NCI-H82 (cell line): ENCODE results near the gene BCAR3.

Experiments
- DNase-seq: peaks from one replicate; lab custom pipeline; 2025; lab: John Stamatoyannopoulos, UW

The BCAR3 gene

DNA sequence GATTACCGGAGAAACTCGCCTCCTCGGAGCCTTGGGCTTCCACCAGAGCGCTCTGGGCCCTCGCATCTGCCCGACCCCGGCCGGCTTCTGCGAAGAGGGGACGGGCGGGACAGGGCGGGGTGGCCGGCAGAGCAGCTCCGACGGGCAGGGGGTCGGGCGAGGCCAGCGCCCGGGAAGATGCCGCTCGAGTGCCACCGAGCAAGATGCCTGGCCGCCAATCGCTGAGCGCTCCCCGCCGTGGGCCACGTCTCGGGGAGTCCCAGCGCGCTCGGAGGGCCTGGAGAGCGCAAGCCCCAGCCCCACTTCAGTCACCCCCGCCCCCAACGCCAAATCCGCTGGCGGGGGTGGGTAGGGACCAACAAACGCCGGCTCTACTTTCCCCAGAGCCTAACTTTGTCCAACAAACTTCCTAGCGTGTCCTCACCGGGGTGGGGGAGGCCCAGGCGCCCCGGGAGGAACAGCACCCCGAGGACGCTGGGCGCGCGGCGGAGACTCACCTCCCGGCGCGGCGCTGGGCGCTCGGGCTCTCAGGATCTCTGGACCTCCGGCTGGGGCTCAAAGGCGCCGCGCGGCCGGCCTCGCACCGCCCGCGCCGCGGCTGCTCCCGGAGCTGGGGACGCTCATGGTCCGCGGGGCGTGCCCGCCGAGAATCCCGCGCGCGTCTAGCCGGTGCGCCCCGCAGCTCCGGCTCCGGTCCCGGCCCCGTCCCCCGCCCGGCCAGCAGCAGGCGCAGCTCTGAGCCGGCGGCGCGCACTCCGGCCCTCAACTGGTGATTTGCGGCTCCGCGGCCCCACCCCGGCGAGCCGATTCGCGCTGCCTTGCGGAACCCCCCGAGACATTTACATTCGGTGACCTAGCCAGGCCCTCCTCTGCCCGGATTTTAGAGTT lies at the start of gene BCAR3:
Gene BCAR3, minus strand, starts transcription at position 737 of the 888 bp plus-strand sequence. CDS start 6,907 bp downstream, outside the sequence.
- DNase-seq: peak; percentile 66

DNA sequence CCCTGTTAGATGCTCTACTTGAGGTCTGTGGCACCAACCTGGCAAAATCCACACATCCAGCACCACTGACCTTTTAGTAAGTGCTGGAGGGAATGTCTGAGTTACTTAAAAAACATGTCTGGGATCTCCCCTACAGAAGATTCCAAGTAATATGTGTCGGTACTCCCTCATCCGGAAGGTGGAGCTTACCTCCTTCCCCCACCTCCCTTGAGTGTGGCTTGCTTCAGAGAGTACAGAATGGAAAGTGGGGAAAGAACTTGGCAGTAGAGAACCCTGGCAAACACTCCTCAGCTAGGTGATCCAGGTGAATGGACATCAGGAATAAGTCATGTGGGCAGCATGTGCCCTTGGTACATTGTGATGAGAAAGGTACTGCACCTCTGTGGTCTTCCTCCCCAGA lies 49.0 kb upstream of the BCAR3 start:
- no peak for DNase-seq

DNA sequence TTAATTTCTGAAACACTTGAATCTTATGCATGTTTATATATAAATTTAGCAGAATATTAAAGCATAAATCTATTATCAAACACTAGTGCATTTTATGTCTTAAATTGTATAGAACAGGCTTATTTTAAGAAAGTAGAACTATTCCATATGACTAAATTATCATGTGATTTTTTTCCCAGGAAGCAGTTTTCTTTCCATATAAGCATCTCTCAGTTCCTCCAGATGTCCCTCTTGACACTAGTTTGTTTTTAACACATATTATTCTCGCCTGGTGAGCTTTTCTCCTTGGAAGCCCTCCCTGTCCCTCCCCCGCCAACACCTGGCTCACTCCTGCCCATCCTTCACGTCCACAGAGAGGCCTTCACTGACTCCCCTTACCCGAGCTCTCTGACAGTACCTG lies 48.3 kb upstream of the BCAR3 start:
- DNase-seq: no peak

DNA sequence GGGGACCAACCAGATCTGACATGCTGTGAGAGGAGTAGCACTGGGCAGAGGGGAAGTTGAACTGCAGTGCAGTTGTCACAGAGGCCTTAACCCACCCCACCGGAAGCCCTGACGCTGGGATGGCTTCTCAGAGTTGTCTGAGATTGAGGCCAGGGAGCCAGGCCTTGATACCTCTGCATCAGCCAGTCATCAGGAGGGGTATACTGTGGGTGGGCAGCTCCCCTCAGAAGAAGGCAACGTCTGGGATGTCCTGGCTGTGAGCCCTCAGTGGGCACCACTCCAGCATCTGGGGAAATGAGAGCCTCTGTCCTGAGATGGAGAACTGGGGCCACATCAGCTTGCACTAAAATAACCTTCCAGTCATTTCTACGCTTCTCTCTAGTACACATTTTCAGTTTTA lies 47.9 kb upstream of the BCAR3 start:
- no peak for DNase-seq

DNA sequence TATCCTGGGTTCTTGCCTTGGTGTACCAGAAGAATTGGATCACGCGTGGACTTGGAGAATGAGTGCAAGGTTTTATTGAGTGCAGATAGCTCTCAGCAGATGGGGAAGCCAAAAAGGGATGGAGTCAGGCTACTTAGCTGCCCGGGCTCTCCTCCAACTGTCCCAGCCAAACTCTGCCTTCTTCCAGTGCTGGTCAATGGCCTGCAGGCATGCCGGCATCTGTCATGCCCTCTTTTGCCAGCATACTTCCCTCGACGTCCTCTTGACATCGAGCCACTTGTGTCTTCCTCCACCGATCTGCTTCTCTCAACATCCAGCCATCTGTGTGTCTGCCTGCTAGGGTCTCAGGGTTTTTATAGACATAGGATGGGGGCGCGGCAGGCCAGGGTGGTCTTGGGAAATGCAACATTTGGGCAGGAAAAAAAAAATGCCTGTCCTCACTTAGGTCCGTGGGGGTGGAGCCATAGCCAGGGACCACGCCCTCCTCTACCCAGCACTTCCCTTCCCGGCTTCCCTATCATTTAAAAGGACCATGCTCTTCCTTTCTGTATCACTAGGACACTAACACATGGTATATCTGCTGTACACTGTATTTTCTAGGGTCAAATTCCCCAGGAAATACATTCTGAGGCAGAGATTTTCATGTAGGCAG lies 47.0 kb upstream of the BCAR3 start:
- no peak for DNase-seq

DNA sequence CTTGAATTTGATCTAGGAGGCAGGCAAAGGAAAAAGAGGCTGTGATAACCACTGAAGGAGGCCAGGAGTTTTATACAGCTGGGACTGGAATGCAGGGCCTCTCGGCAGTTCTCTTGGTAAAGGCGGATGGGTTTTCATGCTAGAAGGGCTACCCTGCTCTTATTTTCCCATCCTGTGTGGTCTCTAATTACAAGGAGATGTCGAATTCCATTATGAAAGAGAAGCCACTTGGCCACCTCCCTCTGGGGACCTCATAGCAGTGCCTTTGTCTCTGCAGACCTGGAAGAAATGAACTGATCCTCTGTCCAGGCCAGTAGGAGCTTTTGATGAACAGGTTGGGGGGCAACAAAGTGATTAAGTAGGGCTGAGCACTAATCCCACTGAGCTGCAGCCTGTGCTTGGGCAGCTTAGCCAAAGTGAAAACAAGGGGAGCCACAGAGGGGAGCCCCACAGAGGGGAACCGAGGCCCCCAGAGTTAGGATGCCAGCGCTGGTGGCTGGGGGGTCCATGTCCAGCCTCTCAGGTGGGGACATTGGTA lies 42.2 kb upstream of the BCAR3 start:
- DNase-seq: peak; percentile 89

DNA sequence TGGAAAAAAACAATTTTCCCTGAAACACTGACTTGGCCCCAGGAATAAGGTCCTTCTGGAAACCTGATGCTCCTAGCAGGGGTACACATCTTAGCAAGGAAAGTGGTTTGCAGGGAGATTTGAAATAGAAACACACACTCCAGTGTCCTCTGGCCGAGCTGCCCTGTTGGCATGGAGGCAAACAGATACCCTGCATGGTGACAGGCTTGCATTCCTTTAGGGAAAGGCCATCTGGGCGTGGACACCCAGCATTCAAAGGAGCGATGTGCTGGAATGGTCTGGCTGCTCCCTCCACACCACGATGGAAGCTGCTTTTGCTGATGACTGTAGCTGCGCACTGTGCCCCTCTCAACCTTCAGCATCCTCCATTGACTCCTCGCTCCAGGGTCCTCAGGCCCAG lies 41.5 kb upstream of the BCAR3 start:
- DNase-seq: no peak

DNA sequence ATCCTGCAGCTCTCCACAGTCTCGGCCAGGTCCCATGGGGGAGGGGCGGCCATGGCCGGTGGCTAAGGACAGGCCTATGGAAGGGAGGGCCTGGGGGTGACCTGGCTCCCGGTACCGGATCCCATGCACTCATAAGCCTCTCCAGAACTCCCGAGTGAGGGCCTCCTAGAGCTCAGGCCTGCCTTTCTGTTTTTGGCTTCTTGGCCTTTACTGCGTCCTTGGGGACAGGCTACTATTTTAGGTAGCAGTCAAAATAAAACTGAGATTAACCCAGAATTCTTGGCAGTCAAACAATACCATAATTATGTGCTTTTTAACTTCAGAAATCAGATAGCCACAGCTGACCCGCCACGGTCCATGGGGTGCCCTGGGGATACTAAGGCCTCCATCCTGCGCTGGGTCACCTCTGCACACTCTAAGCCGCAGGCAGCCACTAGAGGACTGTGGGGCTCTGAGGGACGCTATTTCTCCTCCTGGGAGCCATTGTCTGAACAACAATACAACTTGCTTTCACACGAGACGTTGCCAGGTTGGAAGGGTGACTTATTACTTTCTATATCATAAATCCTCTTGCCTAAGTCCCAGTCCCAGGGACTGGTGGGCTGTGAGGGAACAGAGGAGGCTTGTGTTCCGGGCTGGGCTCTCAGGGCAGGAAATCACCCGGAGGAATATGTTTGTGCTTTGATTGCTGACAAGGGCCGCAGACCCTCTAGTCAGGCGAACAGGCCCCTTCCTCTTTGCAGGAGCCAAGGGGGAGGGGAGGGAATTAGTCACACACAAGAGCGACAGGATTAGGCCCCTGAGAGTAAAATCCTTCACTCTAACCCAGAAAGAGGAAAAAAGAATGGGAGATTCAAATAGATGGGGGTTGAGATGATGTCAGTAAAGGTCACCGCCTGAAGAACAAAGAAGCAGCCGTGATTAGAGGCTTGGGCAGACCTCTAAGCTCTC lies 40.7 kb upstream of the BCAR3 start:
- DNase-seq: peak; percentile 73

DNA sequence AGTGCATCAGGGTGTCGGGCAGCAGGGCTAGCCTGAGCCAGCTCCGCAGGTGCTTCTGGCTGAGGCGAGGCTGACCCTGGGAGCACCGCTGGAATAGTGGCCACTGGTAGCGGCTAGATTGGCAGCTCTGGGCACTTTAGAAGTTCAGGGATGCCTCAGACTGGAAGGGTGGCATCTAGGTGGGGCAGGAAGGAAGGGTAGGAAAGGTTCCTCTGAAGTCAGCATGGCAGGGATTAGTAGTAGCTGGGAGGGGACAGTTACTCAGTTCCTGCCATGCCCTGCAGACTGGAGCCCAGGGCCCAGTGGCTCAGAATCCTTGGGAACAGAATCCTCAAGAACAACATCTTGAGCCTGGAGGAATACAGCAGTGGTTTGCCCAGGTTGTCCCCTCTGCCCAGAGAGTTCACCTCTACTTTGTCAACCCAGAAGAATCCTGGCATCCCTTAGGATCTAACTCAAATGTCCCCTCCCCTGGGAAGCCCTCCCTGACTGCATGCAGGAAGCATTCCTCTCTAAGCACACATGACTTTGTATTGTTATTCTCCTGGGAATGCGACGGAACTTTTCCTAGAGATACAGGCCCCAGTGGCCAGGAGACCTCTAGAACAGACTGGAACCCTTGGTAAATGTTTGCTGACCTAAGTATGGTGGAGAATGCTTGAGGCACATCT lies 39.5 kb upstream of the BCAR3 start:
- DNase-seq: no peak

DNA sequence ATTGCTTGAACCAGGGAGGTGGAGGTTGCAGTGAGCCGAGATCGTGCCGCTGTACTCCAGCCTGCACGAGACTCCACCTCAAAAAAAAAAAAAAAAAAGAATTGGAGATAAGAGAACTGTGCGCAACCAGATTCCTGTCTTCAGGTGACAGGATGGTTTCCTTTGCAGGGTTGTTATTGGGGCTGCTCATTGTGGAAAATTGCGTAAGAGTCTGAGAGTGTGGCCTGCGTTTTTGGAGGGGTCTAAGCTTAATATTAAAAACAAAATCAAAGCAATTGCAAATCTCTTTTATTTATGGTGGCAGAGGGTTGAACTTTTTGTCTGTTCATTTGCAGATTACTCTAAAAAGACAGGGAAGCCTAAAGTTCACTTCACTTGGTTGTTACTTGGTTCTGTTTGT lies 36.0 kb upstream of the BCAR3 start:
- no peak for DNase-seq

DNA sequence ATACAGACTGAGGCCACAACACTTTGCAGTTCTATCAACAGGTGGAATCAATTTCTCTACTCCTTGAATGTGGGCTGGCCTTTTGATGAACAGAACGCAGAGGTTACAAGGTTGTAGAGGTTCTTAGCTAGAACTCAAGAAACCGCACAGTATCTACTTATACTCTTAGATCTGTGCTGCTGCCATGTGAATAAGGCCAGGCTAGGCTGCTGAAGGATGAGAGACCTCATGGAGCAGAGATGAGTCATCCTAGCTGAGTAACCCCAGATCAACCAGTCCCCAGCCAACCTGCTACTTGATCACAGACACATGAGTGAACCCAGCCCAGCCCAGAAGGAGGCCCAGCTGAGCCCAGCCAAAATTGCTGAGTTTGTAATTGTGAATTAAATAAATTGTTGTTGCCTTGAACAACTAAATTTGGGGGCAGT lies 35.3 kb upstream of the BCAR3 start:
- DNase-seq: no peak

DNA sequence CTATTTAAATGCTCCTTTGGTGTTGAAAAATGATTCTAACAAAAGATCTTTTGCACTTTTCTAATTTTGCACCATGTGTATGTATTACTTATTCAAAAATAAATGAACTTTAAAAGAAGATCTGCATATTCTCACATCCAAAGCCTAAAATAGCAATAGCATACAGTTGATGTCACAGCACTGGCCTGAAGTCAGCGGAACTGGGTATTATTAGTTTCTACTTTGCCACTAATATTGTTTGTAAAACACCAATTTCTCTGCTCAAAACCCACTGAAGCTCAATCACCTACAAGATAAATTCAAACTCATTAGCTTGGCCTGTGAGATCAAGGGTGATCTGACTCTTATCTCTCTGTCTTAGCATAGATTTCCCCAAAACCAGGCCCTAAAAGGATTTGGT lies 34.5 kb upstream of the BCAR3 start:
- no peak for DNase-seq

DNA sequence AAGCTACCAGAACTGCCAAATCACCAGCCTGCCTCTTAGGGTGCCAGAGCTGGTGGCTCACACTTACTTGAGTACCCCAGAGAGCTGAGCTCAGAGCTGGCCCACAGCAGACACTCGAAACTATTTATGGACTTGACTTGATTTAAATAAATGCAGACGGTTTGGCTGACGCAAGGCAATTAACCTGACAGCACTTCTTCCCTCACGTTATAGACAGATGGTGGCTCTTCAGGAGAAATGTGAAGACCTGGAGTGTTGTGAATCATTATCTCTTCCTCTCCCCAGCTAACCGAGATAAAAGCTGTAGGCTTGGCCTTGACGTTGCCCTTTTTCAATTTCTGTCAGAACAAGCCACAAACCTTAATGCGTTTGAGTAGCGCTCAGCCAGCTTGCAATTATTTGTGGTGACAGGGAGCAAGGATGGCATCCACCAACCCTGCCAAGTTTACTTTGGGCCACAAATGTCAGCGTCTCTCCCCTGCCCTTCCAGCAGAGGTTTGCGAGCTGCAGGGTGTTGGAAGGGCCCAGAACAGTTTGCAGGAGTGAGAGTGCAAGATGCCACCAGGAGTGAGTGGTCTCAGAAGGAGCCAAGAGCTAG lies 34.0 kb upstream of the BCAR3 start:
- peak; percentile 75 for DNase-seq

DNA sequence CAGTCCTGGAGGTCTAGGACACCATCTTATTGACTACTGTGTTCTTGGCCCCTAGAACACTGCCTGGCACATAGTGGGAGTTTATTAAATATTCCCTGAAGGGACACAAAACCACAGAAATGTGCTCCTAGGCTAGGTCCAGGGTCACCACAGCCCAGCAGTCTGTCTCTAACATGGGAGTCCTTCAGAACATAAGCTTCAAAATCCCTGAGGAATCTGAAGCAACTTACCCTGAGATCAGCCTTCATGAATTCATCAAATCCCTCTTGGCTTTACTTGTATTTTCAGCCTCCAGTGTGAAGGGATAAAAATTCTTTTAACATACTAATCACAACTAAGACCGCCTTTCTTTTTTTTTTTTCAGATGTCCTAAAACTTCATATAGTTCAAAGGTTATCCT lies 32.7 kb upstream of the BCAR3 start:
- DNase-seq: peak; percentile 28

DNA sequence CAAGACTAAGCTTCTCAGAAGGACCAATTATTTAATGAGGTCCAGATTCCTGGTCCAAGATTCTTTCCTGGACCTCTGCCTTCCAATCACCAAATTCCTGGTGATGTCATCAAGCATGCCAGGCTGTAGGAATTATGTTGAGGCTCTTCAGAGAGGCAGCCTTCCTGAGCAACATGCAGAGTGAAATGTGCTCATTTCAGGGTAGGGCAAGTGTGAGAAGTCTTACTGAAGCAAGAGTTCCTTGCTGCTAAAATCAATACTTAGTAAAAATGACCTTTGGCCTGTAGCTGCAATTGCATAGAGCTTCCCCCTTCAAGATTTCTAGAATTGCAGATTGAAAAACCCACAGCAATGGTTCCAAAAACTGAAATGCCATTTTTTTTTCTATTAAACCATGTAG lies 31.7 kb upstream of the BCAR3 start:
- DNase-seq: no peak

DNA sequence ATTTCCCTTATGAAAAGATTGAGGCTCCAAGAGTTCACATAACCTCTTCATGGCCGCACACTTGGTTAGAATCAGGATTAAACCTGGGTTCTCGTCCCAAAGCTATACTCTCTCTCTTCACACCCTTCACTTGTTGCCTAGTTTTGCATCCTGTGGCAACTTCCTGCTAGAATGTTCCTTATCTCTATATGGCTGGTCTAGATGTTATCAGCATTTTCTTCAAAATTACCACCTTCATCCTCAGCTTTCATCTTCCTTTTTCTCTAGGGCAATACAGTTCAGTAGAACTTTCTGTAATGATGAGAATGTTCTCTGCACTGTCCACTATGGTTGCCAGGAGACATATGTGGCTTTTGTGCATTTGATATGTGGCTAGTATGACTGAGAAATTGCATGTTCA lies 31.1 kb upstream of the BCAR3 start:
- no peak for DNase-seq

DNA sequence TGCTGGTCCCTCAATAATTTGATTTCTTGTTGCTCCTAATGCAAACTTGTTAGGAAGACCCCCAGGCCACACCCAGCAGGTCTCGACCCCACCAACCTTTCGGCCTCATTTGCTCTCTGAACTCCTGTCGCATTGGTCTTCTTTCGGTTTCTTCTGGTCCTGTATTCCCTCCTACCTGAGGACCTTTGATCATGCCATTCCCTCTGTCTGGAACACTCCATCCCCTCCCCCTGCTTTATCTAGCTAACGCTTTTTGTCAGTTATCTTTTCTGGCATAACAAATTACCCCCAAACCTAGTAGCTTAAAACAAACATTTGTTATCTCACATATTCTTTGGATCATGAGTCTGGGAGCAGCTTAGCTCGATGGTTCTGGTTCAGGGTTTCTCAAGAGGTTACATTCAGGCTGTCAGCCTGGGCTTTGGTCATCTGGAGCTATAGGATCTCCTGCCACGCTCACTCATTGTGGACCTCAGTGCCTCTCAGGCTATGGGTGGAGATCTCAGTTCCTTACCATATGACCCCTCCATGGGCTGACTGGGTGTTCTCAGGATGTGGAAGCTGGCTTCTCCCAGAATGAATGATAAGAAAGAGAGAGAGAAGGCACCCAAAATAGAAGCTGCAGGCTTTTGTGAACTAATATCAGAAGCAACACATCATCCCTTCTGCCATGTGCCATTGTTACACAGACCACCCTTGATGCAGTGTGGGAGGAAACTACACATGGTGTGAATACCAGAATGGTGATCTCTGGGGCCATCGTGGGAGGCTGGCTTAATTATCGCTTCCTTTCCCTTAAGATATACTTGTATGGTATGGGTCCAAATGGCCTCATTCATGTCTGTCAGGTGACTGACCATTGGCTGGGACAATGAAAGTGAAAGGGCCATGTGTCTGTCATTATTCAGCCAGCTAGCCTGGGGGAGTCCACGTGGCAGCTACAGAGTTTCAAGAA lies 29.1 kb upstream of the BCAR3 start:
- DNase-seq: no peak

DNA sequence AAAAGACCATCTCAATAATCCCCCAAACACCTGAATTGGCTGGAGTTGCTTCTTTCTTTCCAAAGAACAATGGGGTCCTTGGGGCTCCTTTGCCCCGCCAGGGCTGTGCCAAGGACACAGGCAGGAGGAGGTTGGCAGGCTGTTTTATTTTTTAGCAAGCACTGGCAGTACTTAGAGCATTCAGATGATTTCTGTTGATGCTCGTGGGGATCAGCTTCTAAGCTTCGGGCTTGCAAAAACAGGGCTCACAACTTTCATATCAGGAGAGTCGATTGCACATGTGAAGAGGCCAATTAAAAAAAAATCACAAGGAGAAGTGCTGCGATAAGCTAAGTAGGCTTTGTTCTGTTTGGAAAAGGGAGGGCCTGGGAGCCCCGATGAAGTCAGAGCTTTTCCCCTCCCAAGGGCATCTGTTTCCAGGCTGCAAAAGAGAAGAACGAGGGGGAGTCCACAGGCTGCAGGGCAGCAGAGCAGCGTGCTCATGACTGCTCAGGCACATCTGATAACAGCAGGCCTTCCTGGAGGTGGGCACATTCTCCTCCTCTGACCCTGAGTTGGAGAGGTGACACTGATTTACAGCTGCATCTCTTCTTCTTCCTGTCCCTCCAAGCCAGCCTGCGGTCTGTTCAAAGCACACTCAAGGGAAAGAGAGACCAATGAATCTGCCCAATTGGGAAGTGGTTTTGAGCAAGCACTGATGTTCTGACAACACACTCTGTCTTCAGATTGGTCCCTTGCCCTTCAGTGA lies 27.3 kb upstream of the BCAR3 start:
- peak; percentile 26 for DNase-seq

DNA sequence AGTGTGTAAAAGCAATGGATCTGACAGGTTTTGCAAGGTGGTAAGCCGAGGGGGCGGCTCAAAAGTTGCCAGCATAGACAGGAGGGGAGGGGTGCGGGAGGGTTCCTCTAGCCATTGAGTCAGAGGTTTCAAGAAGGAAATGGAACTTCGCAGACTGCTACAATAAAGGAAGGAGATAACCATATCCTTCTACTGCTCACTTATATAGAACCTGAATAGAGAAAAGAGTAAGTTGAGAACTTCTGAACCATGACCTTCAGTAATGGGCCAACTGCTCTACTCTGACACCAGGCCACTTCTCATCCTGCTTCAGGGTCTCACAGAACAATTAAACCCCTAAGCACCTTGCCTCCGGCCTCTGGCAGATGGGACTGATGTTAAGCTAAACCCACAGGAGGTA lies 26.3 kb upstream of the BCAR3 start:
- DNase-seq: no peak
